Urinary bladder (tissue), 4 donors: ENCODE data around the gene MAN2B2. TPM values are rescaled to one million over a fixed set of nuclear protein-coding genes. Genes with fewer than 3 reads are reported as not detected.
A peak's percentile ranks its signal among the peaks of the same experiment; 100 is the strongest.
"Not testable (repeated sequence)": the region's sequence is repeated elsewhere in the genome, so short reads cannot be mapped to it uniquely, and the experiment has no call there.

Experiments used
- DNase-seq: peaks from one replicate; pipeline ENCODE4 v3.0.0-alpha.2; 2015; ENCODE audit errors: extremely low spot score
- H3K27ac ChIP-seq: one replicate; pipeline ENCODE4 v1.5.1; 2013; ENCODE audit warnings: low read depth, mild to moderate bottlenecking, moderate library complexity
- H3K36me3 ChIP-seq: one replicate; pipeline ENCODE4 v1.6.1; 2013; ENCODE audit warnings: mild to moderate bottlenecking, moderate library complexity; ENCODE audit not compliant: insufficient read depth
- H3K4me1 ChIP-seq: one replicate; pipeline ENCODE4 v1.6.1; 2013; ENCODE audit warnings: mild to moderate bottlenecking, moderate library complexity; ENCODE audit not compliant: insufficient read depth
- H3K4me3 ChIP-seq: one replicate; pipeline ENCODE4 v1.5.1; 2013; ENCODE audit warnings: low read depth, low read length
- WGBS: extraction: QIAGEN DNeasy Blood & Tissue Kit; methylation state at CpG from one replicate; pipeline ENCODE4 v1.1.7; 2013; 5-methylcytosine and 5-hydroxymethylcytosine counted together
- polyA plus RNA-seq: library from polyadenylated mRNA; stranded (reverse); fragments of 200-250 nt; gene quantifications from one replicate; pipeline ENCODE4 v1.2.3, GENCODE V29; 2013
- total RNA-seq: library from RNA; depleted of rRNA; stranded (reverse); fragments of >200 nt; gene quantifications from one replicate; pipeline ENCODE4 v1.2.3, GENCODE V29; 2014
- donor health status: healthy with polysubstance abuse.
- donor health status: healthy.

MAN2B2 gene
- total and polyA plus RNA-seq, 2 donors: 11.1 to 37.7 TPM

DNA sequence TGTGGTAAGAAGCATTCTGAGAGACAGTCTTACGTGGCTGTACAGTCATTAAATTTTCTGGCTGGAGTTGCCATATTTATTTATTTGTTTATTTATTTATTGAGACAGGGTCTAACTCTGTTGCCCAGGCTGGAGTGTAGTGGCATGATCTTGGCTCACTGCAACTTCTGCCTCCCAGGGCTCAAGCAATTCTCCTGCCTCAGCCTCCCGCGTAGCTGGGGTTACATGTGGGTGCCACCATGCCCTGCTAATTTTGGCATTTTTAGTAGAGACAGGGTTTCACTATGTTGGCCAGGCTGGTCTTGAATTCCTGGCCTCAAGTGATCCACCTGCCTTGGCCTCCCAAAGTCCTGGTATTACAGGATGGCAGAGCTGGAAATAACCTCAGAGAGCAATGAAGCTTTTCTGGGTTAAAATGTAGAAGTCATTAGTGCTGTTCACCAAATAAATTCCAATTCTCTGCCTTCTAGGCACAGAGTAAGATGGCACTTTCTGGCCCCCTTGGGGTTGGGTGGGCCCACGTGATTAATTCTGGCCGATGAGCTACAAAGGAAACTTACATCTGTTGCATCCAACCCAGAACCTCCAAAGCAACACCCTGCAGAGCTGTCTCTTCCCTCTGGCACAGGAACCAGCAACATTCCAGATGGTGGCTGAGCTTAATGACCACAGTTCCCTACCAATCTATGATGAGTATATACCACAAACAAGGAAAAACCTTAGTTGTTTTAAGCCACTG is 70.0 kb downstream of the MAN2B2 start:
- WGBS: 68% methylated on average over 5 of the region's 5 CpGs
- no peak overlapping the region for H3K4me3 ChIP-seq
- DNase-seq: no peak
- no peak overlapping the region for H3K27ac ChIP-seq
- H3K4me1 ChIP-seq: no peaks in the 10 kb centered on the region
- no peaks in the 10 kb centered on the region for H3K36me3 ChIP-seq

DNA sequence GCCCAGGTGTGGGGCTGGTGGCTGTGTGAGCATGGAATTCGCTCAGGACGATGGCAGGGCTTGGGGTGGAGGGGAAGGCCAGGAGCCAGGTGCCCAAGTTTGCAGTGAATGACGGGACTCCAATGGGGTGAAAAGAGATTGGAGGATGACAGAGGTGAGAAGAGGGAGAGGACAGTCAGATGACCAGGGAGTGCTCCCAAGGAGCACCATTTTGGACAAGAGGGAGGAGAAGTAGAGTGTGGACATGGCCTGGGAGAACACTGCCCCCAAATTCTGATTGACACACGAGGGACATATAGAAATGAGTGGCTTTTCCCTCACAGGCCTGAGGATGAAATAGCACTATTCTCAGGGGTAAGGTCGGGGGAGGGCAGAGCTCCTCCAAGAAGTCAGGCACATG is 72.2 kb downstream of the MAN2B2 start:
- DNase-seq: no peak
- Histone ChIP-seq H3K36me3 (no peaks in the 10 kb centered on the region), H3K4me3 (no peak overlapping the region), H3K27ac (no peak overlapping the region), H3K4me1 (no peaks in the 10 kb centered on the region)
- 83% methylated on average over 5 of the region's 5 CpGs for WGBS

DNA sequence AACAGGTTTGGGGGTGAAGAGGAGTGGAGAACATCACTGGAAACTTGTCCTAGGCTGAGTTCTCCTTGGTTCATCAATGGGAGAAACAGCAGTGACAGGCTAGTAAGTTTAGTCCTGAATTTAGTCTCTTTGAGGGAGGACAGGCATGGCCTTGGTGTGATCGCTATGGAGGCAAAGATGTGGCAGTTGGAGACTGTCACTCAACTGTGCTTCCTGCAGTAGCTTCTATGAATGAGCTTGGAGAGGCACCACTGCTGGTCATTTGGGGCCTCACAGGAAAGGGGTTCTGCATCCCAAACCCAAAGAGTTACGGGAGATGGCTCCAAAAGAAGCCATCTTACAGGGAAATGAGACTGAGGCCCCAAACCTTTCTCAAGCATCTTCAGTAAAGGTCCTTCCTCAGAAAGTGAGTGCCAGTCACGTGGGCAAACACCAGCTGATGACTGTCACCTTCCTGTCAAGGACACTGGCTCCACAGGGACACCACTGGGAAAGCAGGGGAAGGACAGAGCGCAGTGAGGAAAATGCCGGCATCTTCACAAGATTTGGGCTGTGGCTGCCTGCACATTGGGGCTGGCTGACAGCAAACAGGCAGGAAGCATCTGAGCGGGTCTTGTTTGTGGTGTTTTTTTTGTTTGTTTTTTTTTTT is 72.7 kb downstream of the MAN2B2 start:
- no peaks in the 10 kb centered on the region for H3K36me3 ChIP-seq
- DNase-seq: no peak
- H3K4me3 ChIP-seq: no peak overlapping the region
- H3K27ac ChIP-seq: no peak overlapping the region
- no peaks in the 10 kb centered on the region for H3K4me1 ChIP-seq
- WGBS: 66% methylated on average over 6 of the region's 6 CpGs

- H3K27ac ChIP-seq: no peak overlapping the region
- 88% methylated on average over 8 of the region's 8 CpGs for WGBS
- no peak overlapping the region for H3K4me3 ChIP-seq
- no peaks in the 10 kb centered on the region for H3K4me1 ChIP-seq
- no peaks in the 10 kb centered on the region for H3K36me3 ChIP-seq
- DNase-seq: no peak
Measured at GRCh38 chr4:6649216-6649615, 74.2 kb downstream of the MAN2B2 start.

- 58% methylated on average over 2 of the region's 3 CpGs for WGBS
- H3K36me3 ChIP-seq, DNase-seq, H3K4me3 ChIP-seq, H3K4me1 ChIP-seq, H3K27ac ChIP-seq: not testable (repeated sequence)
Measured at GRCh38 chr4:6654211-6654610, 79.2 kb downstream of the MAN2B2 start.

DNA sequence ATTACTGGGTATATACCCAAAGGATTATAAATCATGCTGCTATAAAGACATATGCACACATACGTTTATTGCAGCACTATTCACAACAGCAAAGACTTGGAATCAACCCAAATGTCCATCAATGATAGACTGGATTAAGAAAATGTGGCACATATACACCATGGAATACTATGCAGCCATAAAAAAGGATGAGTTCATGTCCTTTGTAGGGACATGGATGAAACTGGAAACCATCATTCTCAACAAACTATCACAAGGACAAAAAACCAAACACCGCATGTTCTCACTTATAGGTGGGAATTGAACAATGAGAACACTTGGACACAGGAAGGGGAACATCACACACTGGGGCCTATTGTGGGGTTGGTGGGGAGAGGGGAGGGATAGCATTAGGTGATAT is 80.3 kb downstream of the MAN2B2 start:
- not testable (repeated sequence) for H3K4me1 ChIP-seq, H3K27ac ChIP-seq, DNase-seq, H3K4me3 ChIP-seq, H3K36me3 ChIP-seq
- WGBS: 92% methylated on average over 2 of the region's 2 CpGs

GRCh38 chr4:6655924-6656323 is 80.9 kb downstream of the MAN2B2 start:
- no peak for DNase-seq
- H3K4me3 ChIP-seq: no peak overlapping the region
- H3K36me3 ChIP-seq: no peaks in the 10 kb centered on the region
- H3K27ac ChIP-seq: no peak overlapping the region
- 92% methylated on average over 5 of the region's 5 CpGs for WGBS
- no peaks in the 10 kb centered on the region for H3K4me1 ChIP-seq

DNA sequence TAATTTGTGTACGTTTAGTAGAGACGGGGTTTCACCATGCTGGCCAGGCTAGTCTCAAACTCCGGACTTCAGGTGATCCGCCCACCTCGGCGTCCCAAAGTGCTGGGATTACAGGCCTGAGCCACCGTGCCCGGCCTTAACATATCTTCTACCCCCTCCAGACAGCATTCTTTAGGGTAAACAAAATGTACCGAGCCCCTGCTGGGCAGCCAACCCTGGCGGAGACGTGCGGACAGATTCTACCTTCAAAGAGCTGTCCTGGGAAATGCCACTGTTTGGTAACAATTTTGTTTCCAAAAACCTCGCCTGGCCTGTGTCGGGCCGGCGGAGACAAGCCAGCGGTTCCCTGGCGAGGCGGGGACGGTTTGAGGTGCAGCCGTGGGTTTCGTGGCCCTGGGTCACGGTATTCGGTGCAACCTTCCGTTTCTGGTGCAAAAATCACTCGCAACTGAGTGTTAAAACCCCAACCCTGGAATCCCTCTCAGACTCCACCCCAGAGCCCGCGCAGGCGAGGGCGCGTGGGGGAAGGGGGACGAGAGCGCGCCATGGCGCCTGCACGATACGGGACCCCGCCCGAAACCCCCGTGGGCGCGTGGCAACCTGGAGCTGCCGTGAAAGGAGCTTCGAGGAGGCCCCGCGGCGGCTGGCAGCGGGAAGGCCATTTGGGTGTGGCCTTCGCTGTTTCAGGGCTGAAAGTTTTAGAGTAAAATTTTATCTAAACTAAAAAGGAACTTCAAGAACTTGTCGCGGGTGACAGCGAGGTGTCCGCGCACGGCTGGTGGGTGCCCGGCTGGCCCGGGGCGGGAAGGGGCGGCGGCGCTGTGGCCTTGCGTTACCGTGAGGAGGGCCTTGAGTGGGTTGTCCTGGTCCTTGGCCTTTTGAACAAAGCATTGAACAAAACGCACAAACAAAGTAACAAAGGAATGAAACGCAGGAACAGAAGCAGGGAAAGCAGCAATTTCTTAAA is 82.5 kb downstream of the MAN2B2 start:
- no peak overlapping the region for H3K4me3 ChIP-seq
- no peaks in the 10 kb centered on the region for H3K4me1 ChIP-seq
- H3K27ac ChIP-seq: no peak overlapping the region
- DNase-seq: no peak
- 73% methylated on average over 65 of the region's 65 CpGs for WGBS
- no peaks in the 10 kb centered on the region for H3K36me3 ChIP-seq

DNA sequence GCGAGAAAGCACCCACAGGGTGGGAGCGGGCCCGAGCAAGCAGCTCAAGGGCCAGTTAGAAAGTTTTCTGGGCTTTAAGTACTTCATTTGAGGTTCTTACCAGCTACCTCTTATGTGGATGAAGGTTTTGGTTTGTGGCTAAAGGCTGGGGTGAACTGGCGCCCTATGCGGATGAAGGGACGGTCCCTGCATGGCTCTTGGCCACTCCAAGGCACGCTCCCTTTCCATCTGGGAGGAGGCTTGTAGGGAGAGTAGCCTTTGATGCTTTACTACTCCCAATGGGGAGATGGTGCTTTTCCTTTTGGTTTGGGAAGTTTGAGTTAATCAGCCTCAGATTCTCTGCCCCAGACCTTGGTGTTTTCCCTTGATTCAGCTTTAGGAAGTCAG is 83.2 kb downstream of the MAN2B2 start:
- peak overlapping the region; percentile 78 for H3K27ac ChIP-seq
- H3K4me1 ChIP-seq: no peaks in the 10 kb centered on the region
- peak overlapping the region; percentile 39 for H3K4me3 ChIP-seq
- H3K36me3 ChIP-seq: no peaks in the 10 kb centered on the region
- no peak for DNase-seq
- WGBS: 90% methylated on average over 7 of the region's 7 CpGs

DNA sequence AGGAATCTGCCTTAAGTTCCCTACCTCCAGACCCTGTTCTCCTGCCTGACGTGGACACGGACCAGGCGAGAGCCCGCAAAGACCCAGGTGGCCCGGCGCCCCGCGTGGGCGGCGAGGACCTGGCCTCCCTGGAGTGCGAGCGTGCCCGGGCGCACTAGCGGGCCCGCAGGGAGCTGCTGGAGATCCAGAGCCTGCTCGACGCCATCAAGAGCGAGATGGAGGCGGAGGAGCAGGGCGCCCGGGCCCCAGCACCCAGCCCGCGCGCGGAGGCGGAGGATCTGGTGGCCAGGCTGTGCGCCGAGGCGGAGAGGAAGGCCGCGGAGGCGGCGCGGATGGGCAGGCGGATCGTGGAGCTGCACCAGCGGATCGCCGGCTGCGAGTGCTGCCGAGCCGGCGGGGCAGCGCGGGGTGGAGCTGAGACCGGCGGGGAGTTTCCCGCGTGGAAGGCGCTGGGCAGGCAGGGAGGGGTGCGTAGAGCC is 83.6 kb downstream of the MAN2B2 start:
- Histone ChIP-seq H3K27ac (peak overlapping the region; percentile 78), H3K4me3 (peak overlapping the region; percentile 39), H3K4me1 (no peaks in the 10 kb centered on the region), H3K36me3 (no peaks in the 10 kb centered on the region)
- 6% methylated on average over 52 of the region's 52 CpGs for WGBS
- no peak for DNase-seq

DNA sequence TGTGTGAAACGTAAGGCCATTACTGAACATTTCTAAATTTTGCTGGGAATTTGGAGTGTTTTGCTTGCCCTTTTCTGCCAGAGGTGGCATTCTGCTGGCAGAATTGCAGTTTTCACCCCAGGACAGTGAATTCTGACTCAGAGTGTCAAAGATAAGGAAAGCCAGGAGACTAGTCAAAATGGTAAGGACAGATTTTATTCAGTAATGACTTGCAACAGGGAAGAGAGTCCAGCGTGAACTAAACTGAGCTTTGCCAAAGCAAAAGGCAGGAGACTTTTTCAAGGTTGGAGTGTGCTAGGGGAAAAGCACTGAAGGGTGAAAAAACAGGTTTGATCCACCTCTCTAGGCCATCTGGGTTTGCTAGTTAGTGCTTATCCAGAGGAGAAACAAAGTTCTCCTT is 84.9 kb downstream of the MAN2B2 start:
- Histone ChIP-seq H3K36me3 (no peaks in the 10 kb centered on the region), H3K4me3 (no peak overlapping the region), H3K4me1 (peaks cover 1% of the 10 kb centered on the region), H3K27ac (no peak overlapping the region)
- 68% methylated on average over 2 of the region's 2 CpGs for WGBS
- no peak for DNase-seq

DNA sequence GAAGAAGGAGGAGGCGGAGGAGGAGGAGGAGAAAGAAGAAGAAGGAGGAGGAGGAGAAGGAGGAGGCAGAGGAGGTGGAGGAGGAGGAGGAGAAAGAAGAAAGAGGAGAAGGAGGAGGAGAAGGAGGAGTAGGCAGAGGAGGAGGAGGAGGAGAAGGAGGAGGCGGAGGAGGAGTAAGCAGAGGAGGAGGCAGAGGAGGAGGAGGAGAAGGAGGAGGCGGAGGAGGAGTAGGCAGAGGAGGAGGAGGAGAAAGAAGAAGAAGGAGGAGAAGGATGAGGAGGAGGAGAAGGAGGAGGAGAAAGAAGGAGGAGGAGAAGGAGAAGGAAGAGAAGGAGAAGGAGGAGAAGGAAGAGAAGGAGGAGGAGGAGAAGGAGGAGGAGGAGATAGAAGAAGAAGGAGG is 85.4 kb downstream of the MAN2B2 start:
- Histone ChIP-seq H3K27ac (no peak overlapping the region), H3K4me1 (peaks cover 1% of the 10 kb centered on the region), H3K36me3 (no peaks in the 10 kb centered on the region), H3K4me3 (no peak overlapping the region)
- no peak for DNase-seq
- 99% methylated on average over 3 of the region's 3 CpGs for WGBS

DNA sequence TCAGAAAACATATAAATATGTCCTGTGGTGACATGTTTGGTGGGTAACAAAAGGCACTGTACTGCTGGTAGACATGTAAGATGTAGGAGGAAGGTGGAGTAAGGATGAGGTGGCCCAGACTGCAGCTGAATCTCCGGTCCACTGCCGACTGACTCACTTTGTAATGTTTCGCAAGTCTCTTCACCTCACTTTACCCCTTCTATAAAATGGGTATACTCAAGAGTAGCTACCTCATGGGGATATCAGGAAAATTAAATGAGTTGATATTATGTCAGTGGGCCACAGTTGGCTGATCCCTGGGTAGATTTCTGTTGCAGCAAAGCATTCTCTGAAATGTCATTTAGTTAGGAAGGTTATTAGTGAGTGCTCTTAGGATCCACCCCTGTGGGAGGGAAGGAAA is 87.6 kb downstream of the MAN2B2 start:
- WGBS: 94% methylated on average over 3 of the region's 3 CpGs
- Histone ChIP-seq H3K27ac (no peak overlapping the region), H3K36me3 (no peaks in the 10 kb centered on the region), H3K4me3 (no peak overlapping the region), H3K4me1 (peaks cover 1% of the 10 kb centered on the region)
- DNase-seq: no peak
